Inferior parietal cortex (tissue), 1 donor: Measurements from ENCODE around the gene SLC11A2.
"Not testable (repeated sequence)": the region's sequence is repeated elsewhere in the genome, so short reads cannot be mapped to it uniquely, and the experiment has no call there.

Source experiments
- DNase-seq: peaks from one replicate; pipeline ENCODE4 v3.0.0-alpha.2; 2016; ENCODE audit errors: extremely low spot score

Gene SLC11A2

GRCh38 chr12:50947933-50948626 is 78.1 kb downstream of the SLC11A2 start:
- DNase-seq: no peak

- no peak for DNase-seq
These were observed 88.5 kb downstream of the SLC11A2 start for GRCh38 chr12:50937653-50938052.

- no peak for DNase-seq
These were observed 89.2 kb downstream of the SLC11A2 start for GRCh38 chr12:50936821-50937530.

GRCh38 chr12:50934981-50935807 is 91.0 kb downstream of the SLC11A2 start:
- DNase-seq: no peak

- DNase-seq: no peak
These were observed 91.8 kb downstream of the SLC11A2 start for GRCh38 chr12:50934371-50934851.

- no peak for DNase-seq
These were observed 92.6 kb downstream of the SLC11A2 start for GRCh38 chr12:50933459-50934124.

GRCh38 chr12:50932787-50933280 is 93.3 kb downstream of the SLC11A2 start:
- DNase-seq: no peak

GRCh38 chr12:50930477-50930876 is 95.7 kb downstream of the SLC11A2 start:
- DNase-seq: not testable (repeated sequence)

GRCh38 chr12:50929831-50930230 is 96.4 kb downstream of the SLC11A2 start:
- DNase-seq: no peak
